SU-DHL-6 (cell line): ENCODE data around the gene CTU1.

ENCODE experiments used
- H2AFZ ChIP-seq: fragments of 200-600 bp; sonication (generic); 2 replicates; pipeline ENCODE4 v1.6.1; 2014; ENCODE audit warnings: low read depth, mild to moderate bottlenecking, moderate library complexity, mixed read lengths, antibody characterized with exemption, low read length; ENCODE audit not compliant: severe bottlenecking
- H3F3A ChIP-seq: fragments of 200-600 bp; shearing (Covaris generic); 2 replicates; pipeline ENCODE4 v1.6.0; 2016; ENCODE audit warnings: antibody characterized with exemption, mild to moderate bottlenecking; ENCODE audit not compliant: insufficient read depth
- H3K27ac ChIP-seq: fragments of 200-600 bp; sonication (generic); 2 replicates; pipeline ENCODE4 v1.5.1; 2016; ENCODE audit warnings: low read depth, mild to moderate bottlenecking, low read length, moderate library complexity, mixed read lengths
- H3K27me3 ChIP-seq: fragments of 200-600 bp; sonication (generic), shearing (Covaris generic); 2 replicates; pipeline ENCODE4 v1.6.0; 2014; ENCODE audit warnings: mild to moderate bottlenecking, low read length
- H3K36me3 ChIP-seq: fragments of 200-600 bp; sonication (generic); 2 replicates; pipeline ENCODE4 v1.6.1; 2014; ENCODE audit warnings: mild to moderate bottlenecking, low read length, mixed read lengths
- H3K4me2 ChIP-seq: fragments of 300-600, 200-600 bp; shearing (Covaris generic), sonication (generic); 2 replicates; pipeline ENCODE4 v1.6.0; 2014; ENCODE audit warnings: low read length, low read depth, mild to moderate bottlenecking; ENCODE audit not compliant: poor library complexity, severe bottlenecking
- H3K4me3 ChIP-seq: fragments of 200-600 bp; sonication (generic); 2 replicates; pipeline ENCODE4 v1.5.1; 2014; ENCODE audit warnings: antibody characterized with exemption, low read length, mild to moderate bottlenecking, mixed read lengths; ENCODE audit not compliant: insufficient read depth, poor library complexity, severe bottlenecking
- H3K79me2 ChIP-seq: fragments of 200-600 bp; sonication (generic); 2 replicates; pipeline ENCODE4 v1.6.1; 2014; ENCODE audit warnings: mild to moderate bottlenecking, low read length, moderate library complexity; ENCODE audit not compliant: insufficient read depth
- H3K9ac ChIP-seq: fragments of 200-600 bp; sonication (generic); 2 replicates; pipeline ENCODE4 v1.7.0; 2014; ENCODE audit warnings: mild to moderate bottlenecking, low read length
- H3K9me2 ChIP-seq: fragments of 200-600 bp; sonication (generic); replicated peaks from 2 replicates; pipeline ENCODE4 v1.6.1; 2014; ENCODE audit warnings: low read length; ENCODE audit not compliant: insufficient read depth
- H3K9me3 ChIP-seq: fragments of 200-600 bp; sonication (generic); 2 replicates; pipeline ENCODE4 v1.6.1; 2014; ENCODE audit warnings: low read length, mixed read lengths; ENCODE audit not compliant: insufficient read depth
- H4K20me1 ChIP-seq: fragments of 200-600 bp; sonication (generic); 2 replicates; pipeline ENCODE4 v1.6.1; 2014; ENCODE audit warnings: low read depth, mild to moderate bottlenecking, antibody characterized with exemption, low read length, moderate library complexity, mixed read lengths
- EZH2phosphoT487 ChIP-seq: fragments of 200-600 bp; sonication (generic), shearing (Covaris generic); conservative IDR thresholded peaks from 2 replicates; pipeline ENCODE4 v1.6.1; 2018; ENCODE audit warnings: mild to moderate bottlenecking, antibody characterized with exemption, low read length, moderate library complexity, mixed read lengths
- TF ChIP-seq, protein P1 (sequence below): fragments of 200-600 bp; sonication (generic); IDR thresholded peaks from one replicate; pipeline ENCODE4 v1.5.1; 2017; ENCODE audit warnings: antibody characterized with exemption, mild to moderate bottlenecking, low read length, moderate library complexity; ENCODE audit not compliant: insufficient read depth, poor library complexity, severe bottlenecking

CTU1 gene

DNA sequence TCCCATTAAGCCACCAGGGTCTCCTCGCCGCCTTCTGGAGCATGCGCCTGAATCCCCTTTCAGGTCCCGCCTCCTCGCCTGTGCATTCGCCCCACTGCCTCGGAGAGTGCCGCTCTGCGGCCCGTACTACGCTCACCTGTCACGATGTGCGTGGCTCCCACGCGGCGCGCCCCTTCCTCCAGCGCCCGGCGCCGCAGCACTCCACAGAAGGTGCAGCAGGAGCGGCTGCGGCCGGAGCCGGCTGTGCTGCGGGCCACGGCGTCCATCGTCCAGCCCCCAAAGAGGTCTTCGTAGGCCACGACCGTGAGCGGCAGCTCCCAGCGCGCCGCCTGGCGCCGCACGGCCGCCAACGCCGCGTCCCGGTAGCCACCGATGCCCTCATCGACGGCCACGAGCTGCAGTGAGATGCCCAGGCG, 4.3 kb downstream of the CTU1 start:
- TF ChIP-seq EZH2phosphoT487, result no peak
- TF ChIP-seq, protein P1, sequence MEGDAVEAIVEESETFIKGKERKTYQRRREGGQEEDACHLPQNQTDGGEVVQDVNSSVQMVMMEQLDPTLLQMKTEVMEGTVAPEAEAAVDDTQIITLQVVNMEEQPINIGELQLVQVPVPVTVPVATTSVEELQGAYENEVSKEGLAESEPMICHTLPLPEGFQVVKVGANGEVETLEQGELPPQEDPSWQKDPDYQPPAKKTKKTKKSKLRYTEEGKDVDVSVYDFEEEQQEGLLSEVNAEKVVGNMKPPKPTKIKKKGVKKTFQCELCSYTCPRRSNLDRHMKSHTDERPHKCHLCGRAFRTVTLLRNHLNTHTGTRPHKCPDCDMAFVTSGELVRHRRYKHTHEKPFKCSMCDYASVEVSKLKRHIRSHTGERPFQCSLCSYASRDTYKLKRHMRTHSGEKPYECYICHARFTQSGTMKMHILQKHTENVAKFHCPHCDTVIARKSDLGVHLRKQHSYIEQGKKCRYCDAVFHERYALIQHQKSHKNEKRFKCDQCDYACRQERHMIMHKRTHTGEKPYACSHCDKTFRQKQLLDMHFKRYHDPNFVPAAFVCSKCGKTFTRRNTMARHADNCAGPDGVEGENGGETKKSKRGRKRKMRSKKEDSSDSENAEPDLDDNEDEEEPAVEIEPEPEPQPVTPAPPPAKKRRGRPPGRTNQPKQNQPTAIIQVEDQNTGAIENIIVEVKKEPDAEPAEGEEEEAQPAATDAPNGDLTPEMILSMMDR, result no peak
- no peaks in the 10 kb centered on the region for H3K9me2 ChIP-seq
- H4K20me1 ChIP-seq, result no peaks in the 10 kb centered on the region
- no peaks in the 10 kb centered on the region for H3F3A ChIP-seq
- H3K9me3 ChIP-seq, result no peaks in the 10 kb centered on the region
- no peaks in the 10 kb centered on the region for H3K27me3 ChIP-seq
- H3K4me2 ChIP-seq, result no peak overlapping the region
- H3K79me2 ChIP-seq, result peaks cover 23% of the 10 kb centered on the region
- no peak overlapping the region for H2AFZ ChIP-seq
- no peaks in the 10 kb centered on the region for H3K36me3 ChIP-seq
- no peak overlapping the region for H3K9ac ChIP-seq
- H3K27ac ChIP-seq, result no peak overlapping the region
- H3K4me3 ChIP-seq, result no peak overlapping the region

DNA sequence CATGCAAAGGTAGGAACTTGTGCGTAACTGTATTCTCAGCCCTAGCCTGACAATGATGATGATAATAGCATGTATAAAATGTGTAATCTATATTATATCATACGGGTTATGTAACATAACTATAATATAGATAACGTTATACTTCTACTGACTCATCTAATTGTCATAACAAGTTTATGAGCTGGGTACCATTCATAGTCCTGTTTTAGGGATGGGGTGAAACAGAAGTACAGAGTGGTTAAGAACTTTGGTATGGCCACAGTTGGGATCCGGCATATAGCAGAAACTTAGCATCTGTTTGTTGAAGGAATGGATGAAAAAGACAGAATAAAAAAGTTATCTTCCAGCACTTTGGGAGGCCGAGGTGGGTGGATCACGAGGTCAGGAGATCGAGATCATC, 5.2 kb downstream of the CTU1 start:
- no peaks in the 10 kb centered on the region for H3K9me3 ChIP-seq
- no peak overlapping the region for H3K4me3 ChIP-seq
- H3K9me2 ChIP-seq, result no peaks in the 10 kb centered on the region
- no peak overlapping the region for H3K9ac ChIP-seq
- no peak for TF ChIP-seq EZH2phosphoT487
- TF ChIP-seq, protein P1, result no peak
- H3K79me2 ChIP-seq, result peaks cover 23% of the 10 kb centered on the region
- H3K27ac ChIP-seq, result no peak overlapping the region
- H3K4me2 ChIP-seq, result no peak overlapping the region
- no peaks in the 10 kb centered on the region for H3K27me3 ChIP-seq
- no peaks in the 10 kb centered on the region for H3K36me3 ChIP-seq
- no peaks in the 10 kb centered on the region for H3F3A ChIP-seq
- no peak overlapping the region for H2AFZ ChIP-seq
- H4K20me1 ChIP-seq, result no peaks in the 10 kb centered on the region

DNA sequence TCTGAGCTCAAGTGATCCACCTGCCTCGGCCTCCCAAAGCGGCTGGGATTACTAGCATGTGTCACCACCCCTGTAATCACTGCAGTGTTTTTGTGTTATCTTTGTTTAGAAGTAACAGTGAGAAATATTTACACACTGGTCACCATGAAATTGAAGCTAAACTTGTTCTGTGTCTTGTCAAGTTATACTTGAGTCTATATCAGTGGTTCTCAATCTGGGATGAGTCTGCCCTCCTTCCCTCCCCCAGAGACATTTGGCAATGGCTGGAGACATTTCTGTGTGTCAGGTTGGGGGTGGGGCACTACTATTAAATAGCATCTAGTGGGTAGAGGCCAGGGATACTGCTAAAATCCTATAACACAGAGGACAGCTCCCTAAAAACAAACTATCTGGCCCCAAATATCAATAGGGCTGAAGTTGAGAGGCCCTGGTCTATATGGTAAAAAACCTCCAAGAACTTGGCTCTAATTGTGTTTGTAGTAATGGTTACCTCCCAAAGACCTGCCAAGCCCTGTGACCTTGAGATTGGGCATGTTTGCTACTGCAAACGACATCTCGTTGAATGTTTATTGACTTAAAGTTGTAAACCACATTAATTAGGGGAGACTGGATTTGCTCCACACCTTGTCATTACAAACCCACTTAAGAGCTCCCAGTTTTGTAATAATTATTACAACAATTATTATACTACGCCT, 6.9 kb downstream of the CTU1 start:
- no peaks in the 10 kb centered on the region for H3K9me3 ChIP-seq
- H3K27ac ChIP-seq, result no peak overlapping the region
- TF ChIP-seq, protein P1, result no peak
- no peak for TF ChIP-seq EZH2phosphoT487
- no peaks in the 10 kb centered on the region for H3K27me3 ChIP-seq
- H3K79me2 ChIP-seq, result peaks cover 10% of the 10 kb centered on the region; the same call in 1 of the 2 replicates
- no peak overlapping the region for H3K4me2 ChIP-seq
- no peaks in the 10 kb centered on the region for H3K9me2 ChIP-seq
- no peaks in the 10 kb centered on the region for H4K20me1 ChIP-seq
- H2AFZ ChIP-seq, result no peak overlapping the region
- no peak overlapping the region for H3K9ac ChIP-seq
- no peaks in the 10 kb centered on the region for H3F3A ChIP-seq
- no peak overlapping the region for H3K4me3 ChIP-seq
- H3K36me3 ChIP-seq, result no peaks in the 10 kb centered on the region
